Measurements from ENCODE around the gene PALD1.
"Not testable (repeated sequence)": the region's sequence is repeated elsewhere in the genome, so short reads cannot be mapped to it uniquely, and the experiment has no call there.

The PALD1 gene

DNA sequence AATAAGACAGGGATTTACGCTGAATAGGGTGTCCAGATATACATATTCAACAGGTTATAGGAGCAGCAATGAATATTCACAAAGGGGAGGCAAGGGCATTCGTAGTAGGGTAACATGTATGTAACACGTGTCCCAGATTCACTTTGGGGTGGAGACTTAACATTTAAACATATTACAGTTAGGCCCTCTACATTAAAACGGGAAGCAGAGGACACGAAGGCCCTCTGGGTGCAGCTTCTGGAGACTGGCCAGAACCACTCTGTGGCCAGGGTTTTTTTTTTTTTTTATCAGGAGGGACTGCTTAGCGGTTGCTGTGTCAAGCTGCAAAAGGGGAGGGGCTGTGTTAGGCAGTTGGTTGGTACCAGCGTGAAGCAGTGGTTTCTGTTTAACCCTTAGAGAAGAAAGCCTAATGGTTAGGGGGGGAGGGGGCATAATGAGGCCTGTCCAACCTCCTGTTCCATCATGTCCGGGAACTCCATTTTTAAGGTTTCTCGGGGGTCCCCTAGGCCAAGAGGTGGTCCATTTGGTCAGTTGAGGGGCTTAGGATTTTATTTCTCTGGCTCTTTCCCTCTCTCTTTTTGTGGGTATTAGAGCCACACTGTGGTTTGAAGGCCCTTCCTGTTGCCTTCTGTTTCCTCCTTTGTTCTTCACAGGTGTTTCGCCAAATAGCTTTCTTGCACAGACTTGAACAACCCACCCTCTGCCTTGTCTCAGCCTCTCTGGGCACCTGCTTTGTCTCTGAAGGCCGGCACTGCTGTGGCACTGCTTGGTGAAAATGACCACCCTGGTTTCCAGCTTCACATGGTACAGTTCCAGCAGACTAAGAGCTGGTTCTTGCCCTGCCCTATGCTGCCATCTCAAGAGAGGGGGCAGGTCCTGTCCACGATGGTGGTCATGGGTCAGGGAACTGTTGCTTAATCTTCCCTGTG, 97.6 kb downstream of the PALD1 start:
- DNase-seq = peak in 1 of 2 experiments; percentile 24

- no peak for DNase-seq
Observed at GRCh38 chr10:70576803-70577517, 98.4 kb downstream of the PALD1 start.

DNA sequence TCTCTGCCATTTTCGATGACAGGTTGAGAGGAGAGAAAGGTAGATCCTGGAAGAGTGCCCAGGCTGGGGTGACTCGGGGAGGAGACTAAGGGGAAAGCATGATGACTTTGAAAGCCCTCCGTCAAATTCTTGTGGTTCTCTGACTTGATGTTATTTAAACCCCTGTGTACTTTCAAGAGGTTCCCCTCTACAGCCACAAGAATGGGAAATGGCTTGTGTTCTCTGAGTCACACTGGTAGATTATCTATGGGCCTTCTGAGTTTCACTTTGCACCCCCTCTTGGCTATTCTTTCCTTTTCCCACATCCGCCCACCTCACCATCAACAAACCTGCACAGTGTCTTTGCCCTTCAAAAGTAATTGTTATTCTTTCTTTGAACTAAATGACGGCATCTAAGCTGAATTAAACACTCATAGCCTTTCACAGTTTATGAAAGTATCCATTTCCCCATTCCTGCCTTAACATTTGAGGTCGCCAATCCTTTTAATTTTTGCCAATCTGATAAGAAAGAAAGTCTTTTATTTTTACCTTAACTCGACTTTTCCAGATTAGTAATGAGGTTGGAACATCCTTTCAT, 99.9 kb downstream of the PALD1 start:
- DNase-seq = no peak

- DNase-seq = no peak
Observed at GRCh38 chr10:70579234-70580002, 100.9 kb downstream of the PALD1 start.

- DNase-seq = not testable (repeated sequence)
Observed at GRCh38 chr10:70581176-70581575, 102.6 kb downstream of the PALD1 start.

DNA sequence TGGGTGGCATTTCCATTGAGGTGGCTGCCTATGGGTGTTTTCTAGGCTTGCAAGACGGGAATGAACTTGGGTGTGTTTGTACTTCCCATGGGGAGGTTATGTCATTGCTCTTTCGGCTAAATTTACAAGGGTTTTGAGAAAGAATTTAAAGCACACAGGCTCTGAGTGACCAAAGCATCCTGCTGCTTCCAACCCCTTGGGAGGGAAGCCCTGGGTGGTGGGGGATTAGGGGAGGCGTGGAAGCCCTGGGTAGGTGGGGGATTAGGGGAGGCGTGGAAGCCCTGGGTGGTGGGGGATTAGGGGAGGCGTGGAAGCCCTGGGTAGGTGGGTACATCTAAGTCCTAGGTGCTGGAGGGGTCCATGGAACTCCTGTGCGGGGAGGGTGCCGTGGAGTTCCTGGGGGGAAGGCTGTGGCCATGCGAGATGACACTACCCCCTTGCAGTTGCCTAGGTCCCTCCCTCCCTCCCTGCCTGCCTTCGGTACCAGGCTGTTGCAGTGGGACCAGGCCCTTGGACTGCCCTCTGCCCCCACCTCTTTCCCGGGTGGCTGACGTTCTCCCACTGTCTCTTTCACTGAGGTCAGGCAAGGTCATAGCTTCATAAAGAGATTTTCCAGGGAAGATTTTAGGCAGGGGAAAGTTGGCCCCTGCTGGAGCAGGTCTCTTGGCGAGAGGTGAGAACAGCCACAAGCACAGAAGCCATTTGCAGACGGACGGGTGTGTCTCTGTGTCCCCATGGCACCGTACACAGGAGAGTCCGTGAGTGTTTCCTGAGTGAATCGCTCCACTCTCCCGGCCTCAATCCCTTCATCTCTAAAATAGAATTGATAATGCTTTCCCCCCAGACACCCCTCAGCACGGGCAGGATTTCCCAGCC, 104.5 kb downstream of the PALD1 start:
- no peak for DNase-seq

GRCh38 chr10:70583669-70584037, 105.1 kb downstream of the PALD1 start:
- no peak for DNase-seq

GRCh38 chr10:70584366-70584765, 105.8 kb downstream of the PALD1 start:
- DNase-seq = no peak

DNA sequence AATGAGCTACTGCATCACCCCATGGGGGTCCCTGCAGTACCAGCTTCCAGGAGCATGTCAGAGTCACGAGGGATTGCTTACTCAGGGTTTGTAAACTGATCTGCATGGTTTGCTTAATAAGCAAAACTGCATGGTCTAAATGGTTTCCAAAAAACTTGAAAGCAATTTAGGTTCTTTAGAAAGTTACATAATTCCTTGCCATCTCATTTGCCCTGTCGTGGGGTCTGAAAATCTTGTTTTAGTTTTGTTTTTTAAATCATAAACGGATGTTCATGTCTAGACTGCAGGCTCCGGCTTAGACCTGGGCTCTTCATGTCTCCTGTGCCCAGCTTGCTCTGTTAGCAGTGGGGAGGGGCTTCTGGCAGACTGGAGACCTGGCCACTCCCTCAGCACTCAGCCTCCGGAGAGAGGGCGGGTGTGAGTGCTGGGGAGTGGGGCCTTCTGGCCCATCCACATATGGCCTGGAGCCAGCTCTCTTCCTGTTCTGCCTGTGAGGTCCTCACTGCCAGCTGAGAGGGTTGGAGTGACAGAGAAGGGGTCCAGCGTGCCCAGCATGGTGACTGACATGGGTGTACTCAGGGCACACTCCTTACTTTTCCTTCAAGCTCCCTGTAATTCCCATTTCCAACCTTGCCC, 106.5 kb downstream of the PALD1 start:
- DNase-seq = peak in 1 of 2 experiments; percentile 57

GRCh38 chr10:70585578-70586169, 107.1 kb downstream of the PALD1 start:
- no peak for DNase-seq

DNA sequence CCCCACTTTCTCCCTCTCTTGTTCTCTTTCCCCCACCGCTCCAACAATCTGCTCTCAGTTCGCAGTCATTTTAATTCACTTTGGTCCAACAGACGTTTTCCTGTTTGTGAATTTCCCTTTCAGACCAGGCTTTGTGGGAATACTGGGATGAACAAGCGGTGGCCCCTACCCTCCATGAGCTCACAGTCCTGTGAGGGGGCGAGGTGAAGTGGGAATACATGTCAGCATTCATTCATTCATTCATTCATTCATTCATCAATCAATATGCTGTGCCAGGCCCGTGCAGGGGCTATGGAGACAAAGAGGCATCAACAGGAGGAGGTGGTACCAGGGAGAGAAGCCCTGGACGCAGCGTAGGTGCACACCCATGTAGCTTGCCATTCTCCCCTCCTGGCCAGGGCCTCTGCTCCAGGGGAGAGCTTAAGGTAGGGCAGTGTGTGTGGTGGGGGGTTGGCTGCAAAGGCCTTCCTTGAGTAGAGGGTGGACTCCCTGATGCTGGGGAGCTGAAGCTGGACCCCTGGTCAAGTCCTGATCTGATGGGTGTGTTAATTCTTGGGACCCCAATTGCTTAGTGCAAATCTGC, 107.9 kb downstream of the PALD1 start:
- DNase-seq = no peak

- no peak for DNase-seq
Observed at GRCh38 chr10:70587045-70587658, 108.6 kb downstream of the PALD1 start.

DNA sequence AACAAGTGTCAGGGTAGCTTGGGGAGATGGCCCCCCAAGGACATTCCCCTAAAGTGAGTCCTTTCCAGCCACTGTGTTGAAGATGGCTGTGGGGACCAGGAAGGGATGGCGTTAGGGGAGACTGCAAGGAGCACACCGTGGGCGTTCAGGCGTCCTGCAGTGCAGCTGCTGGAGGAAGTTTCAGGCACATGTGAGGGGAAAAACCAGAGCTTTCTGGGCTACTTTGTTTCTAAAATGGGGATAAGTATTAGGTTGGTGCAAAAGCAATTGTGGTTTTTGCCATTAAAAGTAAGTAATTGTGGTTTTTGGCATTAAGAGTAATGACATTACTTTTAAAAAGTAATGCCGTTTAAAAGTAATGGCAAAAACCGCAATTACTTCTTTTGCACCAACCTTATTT, 109.7 kb downstream of the PALD1 start:
- DNase-seq = no peak

DNA sequence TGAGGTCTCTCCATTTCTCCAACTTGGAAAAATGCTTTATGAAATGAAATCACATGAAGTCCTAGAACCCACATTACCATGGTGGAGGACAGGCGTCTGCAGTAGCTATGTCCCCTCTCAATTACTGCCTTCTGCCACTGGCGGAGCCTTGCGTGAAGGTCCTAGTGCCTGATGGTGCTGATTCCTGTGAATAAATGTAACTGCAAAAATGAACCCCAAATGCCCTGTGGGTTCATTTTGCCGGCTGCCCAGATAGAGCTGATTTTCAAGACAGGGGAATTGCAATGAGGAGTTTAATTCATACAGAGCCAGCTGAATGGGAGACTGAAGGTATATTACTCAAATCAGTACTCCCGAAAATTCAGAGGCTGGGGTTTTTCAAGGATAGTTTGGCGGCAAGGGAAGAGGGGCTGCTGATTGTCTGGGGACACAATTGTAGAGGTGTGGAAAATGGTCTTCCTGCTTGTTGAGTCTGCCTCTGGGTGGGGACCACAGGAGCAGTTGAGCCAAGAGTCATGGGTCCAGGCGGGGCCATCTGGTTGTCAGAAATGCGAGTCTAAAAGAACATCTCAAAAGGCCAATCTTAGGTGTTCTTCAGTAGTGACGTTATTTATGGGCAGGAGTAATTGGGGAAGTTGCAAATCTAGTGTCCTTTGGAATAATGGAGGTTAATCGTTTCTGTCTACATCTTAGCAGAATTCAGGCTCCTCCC, 110.4 kb downstream of the PALD1 start:
- DNase-seq = no peak

GRCh38 chr10:70589762-70590654, 111.4 kb downstream of the PALD1 start:
- no peak for DNase-seq

- no peak for DNase-seq
Observed at GRCh38 chr10:70590655-70591416, 112.3 kb downstream of the PALD1 start.

DNA sequence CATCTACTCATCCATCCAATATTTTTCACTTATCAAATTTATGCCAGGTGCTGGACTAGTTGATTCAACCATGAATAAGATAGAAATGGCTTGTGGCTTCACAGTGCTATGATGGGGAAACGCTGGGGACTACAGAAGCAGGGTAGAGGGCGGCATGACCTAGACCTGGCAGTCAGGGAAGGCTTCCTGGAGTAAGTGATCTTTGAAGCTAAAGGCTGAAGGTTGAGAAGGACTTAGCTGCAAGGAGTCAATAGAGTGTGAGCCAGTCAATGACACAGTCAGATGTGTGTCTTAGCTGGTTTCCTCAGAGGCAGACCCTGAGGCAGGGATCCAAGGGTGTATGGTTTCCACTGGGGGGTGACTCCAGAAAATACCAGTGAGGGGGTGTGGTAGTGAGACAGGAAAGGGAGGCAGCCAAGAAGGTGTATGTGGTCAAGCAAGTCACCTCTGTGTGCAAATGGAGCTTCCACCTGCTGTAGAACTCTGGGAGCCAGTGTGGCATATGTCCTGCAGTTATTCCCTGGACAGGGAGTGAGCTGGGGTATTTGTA, 113.7 kb downstream of the PALD1 start:
- no peak for DNase-seq

All from NCI-H526 (cell line).